Medulla oblongata (tissue), 1 donor: Measurements from ENCODE around the gene CSK.

ENCODE experiments used
- DNase-seq: peaks from one replicate; pipeline ENCODE4 v3.0.0-alpha.2; 2015; ENCODE audit errors: extremely low spot score

CSK gene

GRCh38 chr15:74843445-74843828, 61.6 kb downstream of the CSK start:
- no peak for DNase-seq

GRCh38 chr15:74843891-74844299, 62.0 kb downstream of the CSK start:
- DNase-seq, result no peak

GRCh38 chr15:74844319-74845207, 62.7 kb downstream of the CSK start:
- no peak for DNase-seq

GRCh38 chr15:74845208-74845568, 63.3 kb downstream of the CSK start:
- no peak for DNase-seq

- DNase-seq, result no peak
These were observed 63.7 kb downstream of the CSK start for GRCh38 chr15:74845581-74845980.

- DNase-seq, result peak; percentile 47
These were observed 65.6 kb downstream of the CSK start for GRCh38 chr15:74847432-74847831.

- no peak for DNase-seq
These were observed 68.5 kb downstream of the CSK start for GRCh38 chr15:74850393-74850792.

GRCh38 chr15:74851960-74852359, 70.1 kb downstream of the CSK start:
- DNase-seq, result no peak
